Cardiac fibroblast (primary cell): ENCODE data around the gene SRSF11.

Experiments
- DNase-seq, 2 donors: peaks; one replicate each; pipeline versions ENCODE4 v3.0.0 to v3.0.0-alpha.2; 2010; ENCODE audit warnings: low read depth in 2 of 2
- H3K4me3 ChIP-seq, 2 donors: replicated peaks in 1 of 2; 1 replicate in 1 of 2; 2 replicates in 1 of 2; pipeline ENCODE4 v1.5.1; 2011; ENCODE audit warnings: low read depth in 2 of 2, low read length in 2 of 2, mild to moderate bottlenecking in 2 of 2, moderate library complexity in 1 of 2
- CTCF ChIP-seq: IDR thresholded peaks from one replicate; pipeline ENCODE4 v1.5.1; 2011; ENCODE audit warnings: low read depth, mild to moderate bottlenecking, low read length, inconsistent platforms

The SRSF11 gene

GRCh38 chr1:70234733-70235132 is 13.6 kb downstream of the SRSF11 start:
- TF ChIP-seq CTCF: no peak
- no peak overlapping the region for H3K4me3 ChIP-seq
- no peak for DNase-seq

GRCh38 chr1:70239940-70240339 is 18.8 kb downstream of the SRSF11 start:
- TF ChIP-seq CTCF: no peak
- H3K4me3 ChIP-seq: no peak overlapping the region
- DNase-seq: no peak

GRCh38 chr1:70247122-70247521 is 25.9 kb downstream of the SRSF11 start:
- no peak for DNase-seq
- H3K4me3 ChIP-seq: no peak overlapping the region
- TF ChIP-seq CTCF: no peak

GRCh38 chr1:70247768-70248167 is 26.6 kb downstream of the SRSF11 start:
- H3K4me3 ChIP-seq: no peak overlapping the region
- TF ChIP-seq CTCF: no peak
- no peak for DNase-seq

GRCh38 chr1:70248729-70249128 is 27.5 kb downstream of the SRSF11 start:
- DNase-seq: no peak
- H3K4me3 ChIP-seq: no peak overlapping the region
- no peak for TF ChIP-seq CTCF

- no peak for TF ChIP-seq CTCF
- DNase-seq: no peak
- H3K4me3 ChIP-seq: no peak overlapping the region
These were observed 35.5 kb downstream of the SRSF11 start for GRCh38 chr1:70256664-70257063.

GRCh38 chr1:70264839-70265238 is 43.7 kb downstream of the SRSF11 start:
- H3K4me3 ChIP-seq: no peak overlapping the region
- no peak for TF ChIP-seq CTCF
- DNase-seq: no peak
